ENCODE measurements around the gene SELENOI. TPM values are rescaled to one million over a fixed set of nuclear protein-coding genes. Genes with fewer than 3 reads are reported as not detected.
A peak's percentile ranks its signal among the peaks of the same experiment; 100 is the strongest.
"Not testable (repeated sequence)": the region's sequence is repeated elsewhere in the genome, so short reads cannot be mapped to it uniquely, and the experiment has no call there.

The SELENOI gene
- total RNA-seq, 1 experiment from 2014 or later = 19.0 TPM

DNA sequence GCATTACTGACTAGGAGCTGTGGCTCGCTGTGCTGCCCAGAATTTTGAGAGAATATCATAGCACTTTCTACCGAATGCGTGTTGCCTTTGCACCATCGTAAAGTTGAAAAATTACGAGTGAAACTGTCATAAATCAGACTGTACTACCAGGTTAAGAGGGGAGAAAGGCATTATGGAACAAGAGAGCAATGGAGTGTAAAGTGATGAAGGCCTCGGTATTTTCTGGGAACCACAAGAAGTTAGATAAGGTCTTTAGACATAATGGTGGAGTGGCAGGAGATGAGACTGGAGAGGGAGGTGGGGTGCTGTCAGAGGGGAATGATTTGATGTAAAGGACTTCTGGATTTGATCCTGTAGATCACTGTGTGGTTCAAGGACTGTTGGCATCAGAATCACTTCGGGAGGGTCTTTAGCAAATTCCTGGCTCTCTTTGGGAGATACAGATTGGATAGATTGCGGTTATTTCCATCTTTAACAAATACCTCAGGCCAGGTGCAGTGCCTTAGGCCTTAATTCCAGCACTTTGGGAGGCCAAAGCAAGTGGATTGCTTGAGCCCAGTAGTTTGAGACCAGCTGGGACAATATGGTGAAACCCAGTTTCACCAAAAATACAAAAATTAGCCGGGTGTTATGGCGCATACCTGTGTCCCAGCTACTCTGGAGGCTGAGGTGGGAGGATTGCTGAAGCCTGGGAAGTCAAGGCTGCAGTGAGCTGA is 5.6 kb downstream of the SELENOI start:
- DNase-seq (ENCODE audit: low read depth) = no peak
- in situ Hi-C loops (cut with HindIII; ENCODE audit: low pct_unique_long_range_greater_than_20kb, low sequenced_read_pairs) = no loop called here

DNA sequence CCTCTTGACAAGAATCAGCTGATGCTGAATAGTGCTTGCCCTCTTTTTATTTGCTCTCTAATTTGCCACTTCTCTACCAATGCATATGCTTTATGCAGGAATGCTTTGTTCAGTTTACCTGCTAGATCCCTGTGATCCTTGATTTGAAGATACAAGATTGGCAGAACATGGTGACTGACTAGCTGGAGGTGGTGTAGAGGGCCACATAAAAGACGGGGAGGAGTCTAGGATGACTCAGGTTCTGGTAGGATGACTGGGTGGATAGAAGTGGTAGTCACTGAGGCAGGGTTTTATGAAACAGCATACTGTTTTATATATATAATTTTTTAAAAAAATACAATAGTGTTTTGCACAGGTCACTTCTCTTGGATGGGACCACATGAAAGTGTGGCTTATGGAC is 6.9 kb downstream of the SELENOI start:
- peak; percentile 68 for DNase-seq (ENCODE audit: low read depth)
- in situ Hi-C loops (cut with HindIII; ENCODE audit: low pct_unique_long_range_greater_than_20kb, low sequenced_read_pairs) = no loop called here

DNA sequence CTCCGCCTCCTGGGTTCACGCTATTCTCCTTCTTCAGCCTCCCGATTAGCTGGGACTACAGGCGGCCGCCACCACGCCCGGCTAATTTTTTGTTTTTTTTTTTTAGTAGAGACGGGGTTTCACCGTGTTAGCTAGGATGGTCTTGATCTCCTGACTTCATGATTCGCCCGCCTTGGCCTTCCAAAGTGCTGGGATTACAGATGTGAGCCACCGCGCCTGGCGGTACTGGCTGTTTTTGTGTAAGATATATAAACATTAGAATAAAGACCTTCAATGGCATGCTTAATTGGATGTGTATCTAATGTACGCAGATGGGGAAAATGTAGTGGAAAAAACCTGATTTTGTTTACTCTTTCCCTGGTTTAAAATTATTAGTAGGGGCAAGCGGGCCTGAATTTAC is 8.5 kb downstream of the SELENOI start:
- in situ Hi-C loops (cut with HindIII; ENCODE audit: low pct_unique_long_range_greater_than_20kb, low sequenced_read_pairs); DNase-seq (ENCODE audit: low read depth): not testable (repeated sequence)

DNA sequence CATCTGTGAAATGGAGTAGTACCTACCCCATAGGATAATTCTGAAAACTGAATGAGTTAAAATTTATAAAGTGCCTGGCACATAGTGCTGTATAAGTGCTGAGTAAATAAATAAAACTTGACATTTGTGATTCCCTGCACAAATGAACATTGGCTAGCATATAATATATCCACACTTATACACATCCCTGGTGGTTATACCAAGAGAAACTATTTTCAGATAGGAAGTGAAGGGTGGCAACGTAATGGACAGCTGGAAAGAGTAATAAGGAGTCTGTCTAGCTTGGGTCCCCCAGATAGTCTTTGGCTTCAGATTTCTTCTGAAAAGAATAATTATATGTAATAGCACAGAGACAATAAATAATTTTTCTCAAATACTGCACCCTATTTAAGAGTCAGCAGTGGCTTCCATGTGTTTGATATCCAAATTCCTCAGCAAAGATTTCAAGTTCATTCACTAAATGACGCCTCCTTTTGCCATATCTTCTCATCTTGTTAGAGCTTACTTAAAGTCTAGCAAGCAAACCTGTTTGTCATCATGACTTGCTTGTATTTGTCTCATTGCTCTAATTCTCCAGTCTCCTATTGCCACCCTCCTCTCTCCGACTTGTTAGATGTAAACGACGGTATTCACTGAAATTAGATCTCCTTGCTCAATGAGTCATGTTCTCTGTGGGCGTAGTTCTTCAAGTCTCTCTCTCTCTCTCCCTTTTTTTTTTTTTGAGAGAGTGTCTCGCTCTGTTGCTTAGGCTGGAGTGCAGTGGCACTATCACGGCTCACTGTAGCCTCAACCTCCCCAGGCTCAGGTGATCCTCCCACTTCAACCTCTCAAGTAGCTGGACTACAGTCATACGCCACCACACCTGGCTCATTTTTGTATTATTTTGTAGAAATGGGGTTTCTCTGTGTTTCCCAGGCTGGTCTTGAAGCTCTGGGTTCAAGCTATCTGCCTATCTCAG is 9.4 kb downstream of the SELENOI start:
- in situ Hi-C loops (cut with HindIII; ENCODE audit: low pct_unique_long_range_greater_than_20kb, low sequenced_read_pairs) = no loop called here
- peak; percentile 99 for DNase-seq (ENCODE audit: low read depth)

DNA sequence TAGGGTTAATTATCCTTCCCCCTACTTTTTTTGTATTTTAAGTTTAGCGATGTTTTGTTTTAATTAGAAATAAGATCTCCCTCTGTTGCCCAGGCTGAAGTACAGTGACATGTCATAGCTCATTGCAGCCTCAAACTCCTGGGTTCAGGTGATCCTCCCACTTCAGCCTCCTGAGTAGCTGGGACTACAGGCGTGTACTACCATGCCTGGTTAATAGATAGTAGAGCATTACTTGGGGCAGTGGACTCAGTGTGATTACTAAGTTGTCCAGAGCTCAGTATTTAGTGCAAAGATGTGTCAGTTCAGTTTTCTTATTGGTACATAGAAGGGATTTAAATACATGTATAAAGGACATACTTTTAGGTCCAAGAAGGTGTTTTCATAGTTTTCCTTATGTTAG is 10.2 kb downstream of the SELENOI start:
- in situ Hi-C loops (cut with HindIII; ENCODE audit: low pct_unique_long_range_greater_than_20kb, low sequenced_read_pairs) = no loop called here
- DNase-seq (ENCODE audit: low read depth) = no peak

DNA sequence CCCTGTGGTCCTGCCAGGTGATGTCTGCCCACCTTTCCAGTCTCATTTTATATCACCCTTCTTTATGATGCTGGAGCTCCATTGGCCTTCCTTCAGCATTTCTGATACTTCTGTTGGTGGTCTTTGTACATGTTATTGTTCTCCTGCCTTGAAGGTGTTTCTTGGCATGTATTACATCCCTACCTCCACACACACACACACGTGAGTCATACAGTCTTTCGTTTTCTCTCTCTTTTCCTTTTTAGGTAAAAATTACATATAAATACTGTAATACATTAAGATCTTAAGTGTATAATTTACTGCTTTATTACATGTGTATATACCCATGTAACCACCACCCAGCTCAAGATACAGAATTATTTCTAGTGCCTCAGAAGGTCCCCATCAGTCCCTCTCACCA is 10.8 kb downstream of the SELENOI start:
- no peak for DNase-seq (ENCODE audit: low read depth)
- in situ Hi-C loops (cut with HindIII; ENCODE audit: low pct_unique_long_range_greater_than_20kb, low sequenced_read_pairs) = no loop called here

DNA sequence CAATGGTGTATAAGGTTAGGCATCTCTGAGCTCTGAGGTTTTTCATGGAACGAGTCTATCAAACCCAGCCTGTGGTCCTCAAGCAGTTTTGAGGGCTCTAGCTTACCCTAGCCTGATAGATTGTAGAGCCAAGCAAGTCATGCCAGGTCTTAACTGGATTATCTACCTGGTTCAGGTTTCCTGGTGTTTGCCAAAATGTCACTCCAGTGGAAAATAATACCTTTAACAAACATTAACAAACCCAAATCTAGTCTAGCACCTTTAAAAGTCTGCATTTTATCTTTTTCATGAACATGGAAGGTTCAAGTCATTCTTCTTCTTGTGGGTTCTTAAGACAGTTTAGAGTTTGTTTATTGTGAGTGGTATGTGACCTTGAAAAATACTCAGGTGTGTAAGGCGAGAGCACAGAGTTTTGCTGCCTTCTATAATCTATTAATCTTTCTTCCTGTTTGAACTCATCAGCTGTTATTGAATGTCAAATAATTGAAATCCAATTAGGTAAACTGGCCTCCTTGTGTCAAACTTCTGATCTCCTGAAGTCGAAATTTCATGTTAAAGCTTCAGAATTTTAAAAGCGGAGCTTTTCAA is 14.0 kb downstream of the SELENOI start:
- no peak for DNase-seq (ENCODE audit: low read depth)
- in situ Hi-C loops (cut with HindIII; ENCODE audit: low pct_unique_long_range_greater_than_20kb, low sequenced_read_pairs) = no loop called here

DNA sequence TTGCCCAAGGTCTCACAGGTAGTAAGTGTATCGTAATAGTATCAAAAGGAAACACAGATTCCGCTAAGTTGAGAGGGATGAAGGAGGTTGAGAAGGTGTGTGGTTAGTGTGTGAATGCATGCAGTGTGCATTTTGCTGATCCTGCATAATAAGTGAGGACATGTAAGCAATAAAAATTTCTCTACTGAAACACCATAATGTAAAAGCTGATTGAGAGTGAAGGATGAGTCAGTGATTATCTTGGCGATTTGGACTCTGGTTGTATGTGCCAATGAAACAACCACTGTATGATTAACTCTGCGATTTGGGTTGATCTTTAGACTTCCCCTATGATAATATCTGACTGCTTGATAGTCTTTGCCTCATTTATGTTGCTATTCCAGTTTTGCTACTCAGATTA is 17.4 kb downstream of the SELENOI start:
- in situ Hi-C loops (cut with HindIII; ENCODE audit: low pct_unique_long_range_greater_than_20kb, low sequenced_read_pairs) = no loop called here
- no peak for DNase-seq (ENCODE audit: low read depth)

DNA sequence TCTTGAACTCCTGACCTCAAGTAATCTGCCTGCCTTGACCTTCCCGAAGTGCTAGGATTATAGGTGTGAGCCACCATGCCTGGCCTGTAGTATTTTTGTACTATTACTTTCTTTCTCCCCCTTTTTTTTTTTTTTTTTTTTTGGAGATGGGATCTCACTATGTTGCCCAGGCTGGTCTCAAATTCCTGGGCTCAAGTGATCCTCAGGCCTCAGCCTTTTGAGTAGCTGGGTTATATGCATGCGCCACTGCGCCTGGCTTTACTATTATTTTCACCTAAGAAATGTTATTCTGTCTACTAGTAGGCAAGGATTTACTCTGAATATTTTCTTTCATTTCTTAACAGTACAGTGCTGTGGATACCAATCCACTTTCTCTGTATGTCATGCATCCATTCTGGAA is 18.0 kb downstream of the SELENOI start:
- no peak for DNase-seq (ENCODE audit: low read depth)
- in situ Hi-C loops (cut with HindIII; ENCODE audit: low pct_unique_long_range_greater_than_20kb, low sequenced_read_pairs) = no loop called here

DNA sequence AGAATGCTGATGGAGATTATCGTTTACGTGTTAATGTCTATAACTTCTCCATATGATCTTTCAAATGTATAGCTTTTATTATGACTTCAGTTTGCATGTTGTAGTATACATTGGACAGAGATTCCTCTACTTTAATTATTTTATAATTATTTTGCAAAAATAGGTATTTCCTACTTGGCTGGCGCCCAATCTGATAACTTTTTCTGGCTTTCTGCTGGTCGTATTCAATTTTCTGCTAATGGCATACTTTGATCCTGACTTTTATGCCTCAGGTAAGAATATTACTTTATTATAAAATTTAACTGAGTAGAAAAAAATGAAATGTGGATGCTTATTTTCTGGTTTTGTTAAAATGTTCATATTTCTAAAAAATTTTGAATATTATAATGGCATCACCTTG is 18.7 kb downstream of the SELENOI start:
- DNase-seq (ENCODE audit: low read depth) = no peak
- in situ Hi-C loops (cut with HindIII; ENCODE audit: low pct_unique_long_range_greater_than_20kb, low sequenced_read_pairs) = no loop called here

DNA sequence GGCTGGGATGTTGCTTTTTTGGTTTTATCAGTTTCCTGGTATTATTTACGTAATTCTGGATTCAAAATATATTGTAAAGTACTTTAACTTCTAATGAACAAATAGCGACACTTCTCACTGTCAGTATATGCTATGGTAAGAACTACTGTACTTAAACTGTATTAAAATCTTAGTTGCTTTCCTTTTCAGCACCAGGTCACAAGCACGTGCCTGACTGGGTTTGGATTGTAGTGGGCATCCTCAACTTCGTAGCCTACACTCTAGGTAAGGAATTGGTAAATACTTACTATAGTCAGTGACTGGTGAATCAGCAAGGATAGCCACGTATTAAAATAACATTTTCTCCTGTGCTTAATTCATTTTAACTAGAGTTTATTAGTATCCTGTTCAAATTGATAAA is 21.0 kb downstream of the SELENOI start:
- DNase-seq (ENCODE audit: low read depth) = no peak

DNA sequence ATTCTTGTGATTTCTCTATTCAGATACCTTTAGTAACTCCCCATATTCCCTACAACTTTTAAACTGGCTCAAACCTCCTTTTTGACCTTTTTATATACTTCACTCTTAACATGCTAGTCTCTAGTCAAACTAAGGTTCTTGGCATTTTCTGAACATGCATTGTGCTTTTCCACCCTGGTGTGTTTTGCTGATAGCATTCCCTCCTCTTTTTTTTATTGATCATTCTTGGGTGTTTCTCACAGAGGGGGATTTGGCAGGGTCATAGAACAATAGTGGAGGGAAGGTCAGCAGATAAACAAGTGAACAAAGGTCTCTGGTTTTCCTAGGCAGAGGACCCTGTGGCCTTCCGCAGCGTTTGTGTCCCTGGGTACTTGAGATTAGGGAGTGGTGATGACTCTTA is 23.7 kb downstream of the SELENOI start:
- in situ Hi-C loops (cut with HindIII; ENCODE audit: low pct_unique_long_range_greater_than_20kb, low sequenced_read_pairs); DNase-seq (ENCODE audit: low read depth): not testable (repeated sequence)

More for the DNA sequence above, 21.0 kb downstream of the SELENOI start:
- in situ Hi-C loops (cut with HindIII; ENCODE audit: low pct_unique_long_range_greater_than_20kb, low sequenced_read_pairs) = no loop called here

DNA sequence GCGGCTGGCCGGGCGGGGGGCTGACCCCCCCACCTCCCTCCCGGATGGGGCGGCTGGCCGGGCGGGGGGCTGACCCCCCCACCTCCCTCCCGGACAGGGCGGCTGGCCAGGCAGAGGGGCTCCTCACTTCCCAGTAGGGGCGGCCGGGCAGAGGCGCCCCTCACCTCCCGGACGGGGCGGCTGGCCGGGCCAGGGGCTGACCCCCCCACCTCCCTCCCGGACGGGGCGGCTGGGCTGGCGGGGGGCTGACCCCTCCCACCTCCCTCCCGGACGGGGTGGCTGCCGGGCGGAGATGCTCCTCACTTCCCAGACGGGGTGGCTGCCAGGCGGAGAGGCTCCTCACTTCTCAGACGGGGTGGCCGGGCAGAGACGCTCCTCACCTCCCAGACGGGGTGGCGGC is 25.0 kb downstream of the SELENOI start:
- DNase-seq (ENCODE audit: low read depth); in situ Hi-C loops (cut with HindIII; ENCODE audit: low pct_unique_long_range_greater_than_20kb, low sequenced_read_pairs): not testable (repeated sequence)

DNA sequence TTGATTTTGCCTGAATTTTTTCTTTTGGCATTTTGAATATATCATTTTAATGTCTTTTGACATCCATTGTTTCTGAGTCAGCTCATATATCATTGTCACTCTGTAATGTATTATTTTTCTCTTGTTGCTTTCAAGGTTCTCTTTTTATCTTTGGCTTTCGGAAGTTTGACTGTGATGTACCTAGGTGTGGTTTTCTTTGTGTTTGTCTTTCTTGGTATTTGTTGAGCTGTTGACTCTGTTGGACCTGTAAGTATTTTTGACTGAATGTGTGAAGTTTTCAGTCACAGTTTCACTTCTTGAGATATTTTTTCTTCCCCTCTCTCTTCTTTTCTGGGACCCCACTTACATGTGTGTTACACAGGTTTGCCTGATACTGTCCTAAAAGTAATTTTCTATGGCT is 30.9 kb downstream of the SELENOI start:
- in situ Hi-C loops (cut with HindIII; ENCODE audit: low pct_unique_long_range_greater_than_20kb, low sequenced_read_pairs) = no loop called here
- DNase-seq (ENCODE audit: low read depth) = no peak

DNA sequence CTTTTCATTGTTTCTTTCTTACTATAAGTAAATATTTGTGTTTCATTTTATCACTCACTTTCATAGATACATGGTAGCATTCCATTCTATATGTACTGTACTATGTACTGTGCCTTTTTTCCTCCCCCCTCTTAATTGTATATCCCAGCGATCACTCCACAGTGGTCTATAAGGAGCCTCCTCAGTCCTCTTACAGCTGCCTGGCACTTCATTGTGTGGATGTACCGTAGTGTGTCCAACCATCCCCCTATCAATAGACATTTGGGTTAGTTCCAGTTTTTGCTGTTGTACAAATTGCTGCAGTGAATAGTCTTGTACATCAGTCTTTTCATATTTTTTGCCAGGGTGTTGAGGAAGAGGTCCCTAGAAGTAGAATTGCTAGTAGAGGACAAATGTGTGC is 34.3 kb downstream of the SELENOI start:
- no peak for DNase-seq (ENCODE audit: low read depth)
- in situ Hi-C loops (cut with HindIII; ENCODE audit: low pct_unique_long_range_greater_than_20kb, low sequenced_read_pairs) = no loop called here

DNA sequence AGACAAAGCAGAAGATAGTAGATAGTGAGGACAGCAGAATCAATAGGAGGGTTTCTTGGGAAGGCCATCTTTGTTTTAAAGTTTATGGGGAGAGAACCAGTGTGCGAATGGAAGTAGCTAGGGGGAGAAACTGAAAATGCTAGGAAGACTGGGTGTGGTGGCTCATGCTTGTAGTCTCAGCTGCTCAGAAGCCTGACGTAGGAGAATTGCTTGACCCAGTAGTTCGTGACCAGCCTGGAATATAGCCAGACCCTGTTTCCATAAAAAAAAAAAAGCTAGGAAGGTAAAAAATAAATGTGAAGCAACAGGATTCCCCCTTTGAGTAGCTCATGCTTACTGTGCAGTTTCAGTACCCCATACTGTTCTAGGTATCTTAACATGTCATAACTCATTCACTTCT is 36.6 kb downstream of the SELENOI start:
- DNase-seq (ENCODE audit: low read depth) = no peak
- in situ Hi-C loops (cut with HindIII; ENCODE audit: low pct_unique_long_range_greater_than_20kb, low sequenced_read_pairs) = no loop called here

DNA sequence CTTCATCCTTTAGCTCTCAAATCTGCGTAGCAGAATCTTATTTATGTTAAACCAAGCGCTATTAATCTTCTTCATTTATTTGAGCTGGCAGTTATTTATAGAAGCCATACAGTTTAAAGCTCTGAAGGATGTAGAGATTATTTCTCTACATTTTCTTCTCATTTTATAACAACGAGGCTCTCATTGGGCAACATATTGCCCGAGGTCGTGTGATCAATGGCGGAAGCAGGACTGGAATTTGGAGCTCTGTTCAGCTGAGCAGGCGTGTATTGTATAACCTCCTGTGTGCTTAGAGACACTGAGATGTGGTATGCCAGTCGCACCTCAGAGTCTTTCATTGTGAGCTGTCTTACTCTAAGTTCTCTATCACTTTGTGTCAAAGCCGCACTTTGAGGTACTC is 38.2 kb downstream of the SELENOI start:
- DNase-seq (ENCODE audit: low read depth) = no peak
- in situ Hi-C loops (cut with HindIII; ENCODE audit: low pct_unique_long_range_greater_than_20kb, low sequenced_read_pairs) = no loop called here

DNA sequence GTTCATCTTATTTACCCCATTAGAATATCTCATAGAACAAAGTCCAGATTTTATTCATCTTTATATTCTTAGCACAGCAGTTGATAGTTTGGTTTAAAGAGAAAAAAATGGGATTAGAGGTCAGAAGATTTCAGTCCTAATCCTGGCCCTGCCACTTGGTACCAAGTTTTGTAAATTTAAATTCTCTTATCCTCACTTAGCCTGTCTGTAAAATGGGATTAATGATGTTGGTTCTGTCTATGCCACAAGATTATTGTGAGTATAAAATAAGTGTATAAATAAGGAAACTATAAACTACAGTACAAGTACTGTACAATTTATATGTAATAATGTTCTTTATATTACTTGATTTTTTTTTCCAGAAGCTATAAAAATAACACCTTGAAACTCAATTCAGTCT is 38.7 kb downstream of the SELENOI start:
- no peak for DNase-seq (ENCODE audit: low read depth)
- in situ Hi-C loops (cut with HindIII; ENCODE audit: low pct_unique_long_range_greater_than_20kb, low sequenced_read_pairs) = no loop called here

DNA sequence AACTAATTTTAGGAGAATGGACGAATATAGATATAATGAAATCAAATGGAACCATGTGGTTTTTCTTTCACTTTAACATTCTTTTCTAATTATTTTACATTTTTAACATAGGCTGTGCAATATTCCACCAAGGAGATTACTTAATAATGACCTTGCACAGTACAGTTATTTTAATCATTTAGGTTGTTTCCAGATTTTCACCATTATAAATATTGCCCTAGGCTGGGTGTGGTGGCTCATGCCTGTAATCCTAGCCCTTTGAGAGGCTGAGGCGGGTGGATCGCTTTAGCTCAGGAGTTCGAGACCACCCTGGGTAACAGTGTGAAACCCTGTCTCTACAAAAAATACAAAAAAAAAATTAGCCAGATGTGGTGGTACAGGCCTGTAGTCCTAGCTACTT is 41.2 kb downstream of the SELENOI start:
- in situ Hi-C loops (cut with HindIII; ENCODE audit: low pct_unique_long_range_greater_than_20kb, low sequenced_read_pairs) = no loop called here
- DNase-seq (ENCODE audit: low read depth) = no peak
